GM18505 (cell line): ENCODE results near the gene ARHGAP10.
A peak's percentile ranks its signal among the peaks of the same experiment; 100 is the strongest.

Source experiments
- ATAC-seq: cut with Tn5 transposase; IDR thresholded peaks from one replicate; pipeline ENCODE4 v1.9.1; 2021; ENCODE audit not compliant: unreplicated experiment
- POLR2A ChIP-seq: IDR thresholded peaks from 4 replicates; pipeline ENCODE4 v1.6.1; 2011; ENCODE audit warnings: borderline replicate concordance; ENCODE audit not compliant: insufficient read depth, insufficient read length; ENCODE audit errors: extremely low read depth

Gene ARHGAP10

GRCh38 chr4:147714575-147715401, 17.1 kb upstream of the ARHGAP10 start:
- no peak for ATAC-seq
- TF ChIP-seq POLR2A = no peak

- no peak for TF ChIP-seq POLR2A
- ATAC-seq = peak; percentile 82
Measured at GRCh38 chr4:147717878-147718277, 14.0 kb upstream of the ARHGAP10 start.

GRCh38 chr4:147723326-147723725, 8.6 kb upstream of the ARHGAP10 start:
- ATAC-seq = no peak
- TF ChIP-seq POLR2A = no peak

GRCh38 chr4:147724468-147725201, 7.3 kb upstream of the ARHGAP10 start:
- no peak for TF ChIP-seq POLR2A
- ATAC-seq = no peak

GRCh38 chr4:147725673-147726072, 6.2 kb upstream of the ARHGAP10 start:
- no peak for ATAC-seq

GRCh38 chr4:147727476-147728028, 4.3 kb upstream of the ARHGAP10 start:
- no peak for ATAC-seq
- no peak for TF ChIP-seq POLR2A

More at GRCh38 chr4:147725673-147726072, 6.2 kb upstream of the ARHGAP10 start:
- TF ChIP-seq POLR2A = no peak

GRCh38 chr4:147730333-147730732, 1.6 kb upstream of the ARHGAP10 start:
- TF ChIP-seq POLR2A = no peak
- ATAC-seq = no peak

GRCh38 chr4:147732518-147733235, 789 bp downstream of the ARHGAP10 start:
- ATAC-seq = peak; percentile 30
- no peak for TF ChIP-seq POLR2A

- ATAC-seq = no peak
- TF ChIP-seq POLR2A = no peak
Measured at GRCh38 chr4:147733716-147734344, 1.9 kb downstream of the ARHGAP10 start.

- no peak for ATAC-seq
- no peak for TF ChIP-seq POLR2A
Measured at GRCh38 chr4:147734496-147734895, 2.6 kb downstream of the ARHGAP10 start.

- no peak for TF ChIP-seq POLR2A
- ATAC-seq = peak; percentile 18
Measured at GRCh38 chr4:147735413-147736301, 3.8 kb downstream of the ARHGAP10 start.

GRCh38 chr4:147736458-147736857, 4.6 kb downstream of the ARHGAP10 start:
- ATAC-seq = no peak
- TF ChIP-seq POLR2A = no peak
